ENCODE data around the gene FDXACB1.
"Not testable (repeated sequence)": the region's sequence is repeated elsewhere in the genome, so short reads cannot be mapped to it uniquely, and the experiment has no call there.

FDXACB1 gene

DNA sequence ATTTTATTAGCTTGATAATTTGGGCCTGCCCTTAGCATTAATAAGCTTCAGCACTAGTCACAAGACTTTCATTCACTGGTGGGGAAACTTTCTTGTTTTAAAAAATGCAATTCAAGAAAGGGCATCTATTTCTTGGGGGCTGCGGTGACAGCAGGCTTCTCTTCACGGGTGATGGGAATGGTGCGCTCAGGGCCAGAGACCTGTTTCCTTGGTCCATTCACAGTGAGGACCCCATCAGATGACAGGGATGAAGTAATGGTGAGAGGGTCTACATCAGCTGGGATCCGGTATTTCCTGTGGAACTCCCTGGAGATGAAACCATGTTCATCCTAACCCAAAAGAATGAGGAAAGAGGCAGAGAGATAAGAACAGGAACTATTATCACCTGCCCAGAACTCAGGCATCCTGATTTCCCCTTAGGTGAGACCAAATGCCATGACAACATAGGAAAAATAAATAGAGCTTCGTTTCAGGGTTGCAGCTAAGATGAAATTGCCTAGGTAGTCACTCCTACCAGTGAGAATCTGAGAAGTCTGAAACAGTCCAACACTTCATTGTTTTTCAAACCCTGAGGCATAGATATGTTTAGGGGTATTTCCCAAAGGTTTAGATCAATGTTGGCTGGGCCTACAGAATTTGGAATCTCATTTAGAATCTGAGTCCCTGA lies 29.8 kb upstream of the FDXACB1 start:
- DNase-seq: no peak

DNA sequence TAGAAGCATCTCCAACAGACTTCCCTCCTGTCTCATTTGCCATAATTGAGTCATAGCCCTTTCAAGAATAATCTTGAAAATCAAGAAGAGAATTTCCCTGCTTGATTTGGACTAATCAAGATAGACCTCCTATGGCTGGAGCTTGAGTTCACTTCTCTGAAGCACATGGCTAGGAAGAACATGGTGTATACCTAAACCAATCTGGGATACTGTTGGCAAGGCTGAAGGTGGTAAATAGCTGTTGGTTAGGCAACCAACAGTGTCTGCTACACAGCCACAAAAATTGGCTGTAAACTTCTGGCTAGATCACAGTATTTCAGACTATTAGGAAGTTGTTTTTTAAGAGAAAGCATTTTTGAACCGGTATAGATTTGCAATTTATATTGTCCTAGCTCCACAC lies 27.7 kb upstream of the FDXACB1 start:
- no peak for DNase-seq

DNA sequence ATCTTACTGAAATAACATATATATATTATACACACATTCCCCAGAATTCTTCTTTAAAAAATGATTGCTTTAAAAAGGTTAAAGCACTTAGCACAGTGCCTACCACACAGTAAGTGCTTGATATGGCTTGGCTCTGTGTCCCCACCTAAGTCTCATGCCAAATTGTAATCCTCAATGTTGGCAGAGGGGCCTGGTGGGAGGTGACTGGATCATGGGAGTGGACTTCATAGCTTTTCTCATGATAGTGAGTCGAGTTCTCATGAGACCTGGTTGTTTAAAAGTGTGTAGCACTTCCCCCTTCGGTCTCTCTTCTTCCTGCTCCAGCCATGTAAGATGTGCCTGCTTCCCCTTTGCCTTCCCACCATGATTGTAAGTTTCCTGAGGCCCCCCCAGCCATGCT lies 26.4 kb upstream of the FDXACB1 start:
- DNase-seq: peak; percentile 12

DNA sequence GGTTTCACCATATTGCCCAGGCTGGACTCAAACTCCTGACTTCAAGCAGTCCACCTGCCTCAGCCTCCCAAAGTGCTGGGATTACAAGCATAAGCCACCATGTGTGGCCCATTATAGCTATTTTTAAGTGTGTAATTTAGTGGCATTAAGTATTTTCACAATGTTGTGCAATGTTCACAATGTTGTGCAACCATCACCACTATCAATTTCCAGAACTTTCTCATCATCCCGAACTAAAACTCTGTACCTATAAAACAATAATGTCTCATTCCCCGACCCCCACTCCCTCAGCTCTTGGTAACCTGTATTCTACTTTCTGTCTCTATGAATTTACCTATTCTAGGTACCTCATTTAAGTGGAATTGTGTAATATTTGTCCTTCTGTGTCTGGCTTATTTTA lies 7.9 kb upstream of the FDXACB1 start:
- DNase-seq: no peak

- DNase-seq: no peak
These were observed 7.1 kb upstream of the FDXACB1 start for GRCh38 chr11:111886032-111886431.

- DNase-seq: not testable (repeated sequence)
These were observed 6.1 kb upstream of the FDXACB1 start for GRCh38 chr11:111885053-111885452.

DNA sequence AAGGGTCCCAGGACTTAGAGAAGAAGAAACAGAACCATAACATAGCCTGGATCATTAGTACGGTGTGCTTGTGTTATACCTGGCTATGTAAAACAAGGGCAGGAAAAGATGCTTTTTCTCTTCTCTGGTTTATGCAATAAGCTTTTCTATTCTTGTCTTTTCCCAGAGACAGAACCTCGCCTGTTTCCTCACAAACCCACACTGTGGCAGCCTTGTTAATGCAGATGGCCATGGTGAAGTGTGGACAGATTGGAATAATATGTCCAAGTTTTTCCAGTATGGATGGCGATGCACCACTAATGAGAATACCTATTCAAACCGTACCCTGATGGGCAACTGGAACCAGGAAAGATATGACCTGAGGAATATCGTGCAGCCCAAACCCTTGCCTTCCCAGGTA lies 3.2 kb upstream of the FDXACB1 start:
- no peak for DNase-seq

- DNase-seq: no peak
These were observed 634 bp upstream of the FDXACB1 start for GRCh38 chr11:111879637-111879960.

GRCh38 chr11:111878385-111878848 lies 548 bp downstream of the FDXACB1 start:
- no peak for DNase-seq

- DNase-seq: no peak
These were observed 7.2 kb downstream of the FDXACB1 start for GRCh38 chr11:111871693-111872161.

- peak; percentile 81 for DNase-seq
These were observed 7.9 kb downstream of the FDXACB1 start, which contains the start of gene ALG9 for GRCh38 chr11:111870886-111871692. TSS of gene ALG9 (minus strand) at chr11:111871581. CDS start at chr11:111871482, 99 bp downstream.

DNA sequence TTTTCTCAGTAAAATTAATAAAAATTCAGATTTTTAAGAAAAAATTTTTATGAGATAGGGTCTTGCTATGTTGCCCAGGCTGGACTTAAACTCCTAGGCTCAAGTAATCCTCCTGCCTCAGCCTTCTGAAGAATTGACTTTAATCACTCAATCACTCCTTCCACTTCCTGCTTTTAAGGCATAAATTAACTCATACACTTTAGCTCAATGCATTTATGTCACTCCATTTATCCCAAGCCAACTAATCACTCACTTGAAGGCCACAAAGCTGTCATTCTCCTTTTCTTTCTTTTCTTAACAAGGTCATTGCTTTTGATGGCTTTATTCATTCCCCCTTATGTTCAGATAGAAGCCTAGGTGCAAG lies 8.5 kb downstream of the FDXACB1 start:
- DNase-seq: peak; percentile 31

GRCh38 chr11:111870113-111870512 lies 8.9 kb downstream of the FDXACB1 start:
- DNase-seq: no peak

- no peak for DNase-seq
These were observed 18.7 kb downstream of the FDXACB1 start for GRCh38 chr11:111860257-111860656.

- no peak for DNase-seq
These were observed 23.5 kb downstream of the FDXACB1 start for GRCh38 chr11:111855506-111855905.

DNA sequence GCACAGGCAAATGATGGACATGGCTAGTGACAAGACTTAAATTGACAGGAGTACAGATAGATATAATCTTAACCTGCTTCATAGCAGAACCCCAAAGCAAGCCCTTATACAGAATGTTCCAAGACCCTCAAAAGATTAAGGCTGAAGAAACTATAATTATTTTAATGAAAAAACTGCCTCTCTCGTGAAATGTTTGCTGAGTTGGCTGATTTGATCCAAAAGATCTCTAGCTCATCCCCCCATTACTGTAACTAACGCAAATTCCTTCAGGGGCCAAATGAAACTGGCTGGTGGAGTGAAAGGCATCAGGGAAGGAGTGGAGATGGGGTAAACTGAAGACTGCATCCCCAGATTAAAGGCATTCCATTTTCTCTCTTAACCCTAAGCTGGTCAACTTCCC lies 26.9 kb downstream of the FDXACB1 start:
- no peak for DNase-seq

GRCh38 chr11:111851636-111852035 lies 27.3 kb downstream of the FDXACB1 start:
- DNase-seq: peak; percentile 25

DNA sequence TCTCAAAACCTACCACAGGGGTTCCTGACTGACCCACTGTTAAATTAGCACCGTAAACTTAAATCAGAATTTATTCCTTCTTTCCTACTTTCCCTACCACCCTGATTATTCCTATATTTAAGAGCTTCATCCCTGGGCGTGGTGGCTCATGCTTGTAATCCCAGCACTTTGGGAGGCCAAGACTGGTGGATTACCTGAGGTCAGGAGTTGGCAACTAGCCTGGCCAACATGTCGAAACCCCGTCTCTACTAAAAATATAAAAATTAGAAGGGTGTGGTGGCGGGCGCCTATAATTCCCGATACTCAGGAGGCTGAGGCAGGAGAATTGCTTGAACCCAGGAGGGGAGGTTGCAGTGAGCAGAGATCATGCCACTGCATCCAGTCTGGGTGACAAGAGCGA lies 27.9 kb downstream of the FDXACB1 start:
- no peak for DNase-seq

DNA sequence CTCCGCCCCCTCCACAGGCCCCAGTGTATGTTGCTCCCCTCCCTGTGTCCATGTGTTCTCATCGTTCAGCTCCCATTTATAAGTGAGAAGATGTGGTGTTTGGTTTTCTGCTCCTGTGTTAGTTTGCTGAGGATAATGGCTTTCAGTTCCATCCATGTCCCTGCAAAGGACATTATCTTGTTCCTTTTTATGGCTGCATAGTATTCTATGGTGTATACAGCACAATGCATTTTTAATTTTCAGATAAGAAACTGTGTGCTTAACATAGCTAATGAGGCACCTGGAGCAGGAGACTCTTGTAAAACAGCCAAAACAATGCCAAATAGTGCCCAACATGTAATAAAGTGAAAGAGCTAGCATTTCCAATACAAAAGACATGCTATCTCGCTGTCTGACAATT lies 29.3 kb downstream of the FDXACB1 start:
- no peak for DNase-seq

DNA sequence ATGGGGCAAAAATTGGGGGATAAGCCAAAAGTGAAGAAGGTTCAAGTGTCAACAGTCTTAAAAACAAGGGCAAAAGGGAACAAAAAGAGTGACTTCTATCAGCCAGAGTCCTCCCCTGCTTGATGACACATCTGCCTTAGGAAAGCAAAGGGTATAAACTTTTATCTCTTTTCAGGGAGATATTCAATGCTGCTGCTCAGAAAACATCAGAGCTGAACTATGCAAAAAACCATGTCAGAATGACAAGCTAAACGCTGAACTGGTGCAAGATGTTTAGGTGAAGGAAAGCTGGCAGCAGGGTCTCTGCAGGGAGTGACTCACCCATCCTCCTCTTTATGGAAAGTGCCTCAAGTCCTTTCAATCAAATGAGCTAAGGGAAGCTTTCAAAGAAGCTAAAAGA lies 32.3 kb downstream of the FDXACB1 start:
- DNase-seq: peak; percentile 52

GRCh38 chr11:111846063-111846462 lies 32.9 kb downstream of the FDXACB1 start:
- peak; percentile 45 for DNase-seq

- peak; percentile 86 for DNase-seq
These were observed 33.5 kb downstream of the FDXACB1 start for GRCh38 chr11:111845276-111846028.

DNA sequence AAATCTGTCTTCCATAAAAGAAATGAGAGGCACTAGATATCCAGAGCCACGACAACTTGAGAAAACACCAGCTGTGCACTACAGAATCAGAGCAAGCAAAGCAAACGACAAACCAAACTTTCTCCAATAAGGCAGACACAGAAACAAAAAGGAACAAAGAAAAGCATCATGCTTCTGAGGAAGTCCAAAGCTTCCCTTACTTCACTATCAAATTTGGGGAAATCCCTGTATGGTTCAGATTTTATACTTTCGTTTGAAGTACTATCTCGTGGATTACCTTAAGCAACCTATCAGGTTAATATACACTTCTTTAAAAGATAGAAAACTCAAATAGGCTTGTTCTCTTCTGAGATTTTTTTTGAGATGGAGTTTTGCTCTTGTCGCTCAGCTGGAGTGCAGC lies 35.3 kb downstream of the FDXACB1 start:
- peak; percentile 60 for DNase-seq
